Panc1 (cell line): ENCODE measurements around the gene GGTA1. TPM values are rescaled to one million over a fixed set of nuclear protein-coding genes. Genes with fewer than 3 reads are reported as not detected.

Experiments
- ATAC-seq: fragments of 200-7000 bp; cut with Tn5 transposase; 2 replicates; pipeline ENCODE4 v1.9.1; 2020; ENCODE audit warnings: mild to moderate bottlenecking, moderate library complexity
- BruUV-seq: library from RNA; stranded (reverse); fragments of 400-500 nt; replicated peaks from 2 replicates; lab custom pipeline; 2021; lab: Mats Ljungman, UMichigan
- CTCF ChIA-PET: fragments of 300-600 bp; sonication (Branson Sonifier 250); formaldehyde crosslinking; loops from one replicate; lab custom pipeline; 2022; ENCODE audit warnings: antibody characterized with exemption; lab: Charles Lee
- POLR2A ChIA-PET: fragments of 300-600 bp; sonication (Branson Sonifier 250); formaldehyde crosslinking; loops from one replicate; lab custom pipeline; 2022; ENCODE audit warnings: antibody characterized with exemption; lab: Charles Lee
- DNase-seq: peaks from one replicate; pipeline ENCODE4 v3.0.0-alpha.2; 2010; ENCODE audit warnings: low read depth, low spot score
- H3K27ac ChIP-seq: 2 replicates; pipeline ENCODE4 v1.5.1; 2011; ENCODE audit warnings: mild to moderate bottlenecking, low read length, inconsistent platforms
- H3K27me3 ChIP-seq: fragments of 200-500 bp; sonication (Bioruptor generic); 2 replicates; pipeline ENCODE4 v1.6.0; 2014; ENCODE audit warnings: low read length, inconsistent platforms; ENCODE audit not compliant: control insufficient read depth, insufficient read depth
- H3K36me3 ChIP-seq: fragments of 200-500 bp; sonication (Bioruptor generic); 2 replicates; pipeline ENCODE4 v1.5.1; 2014; ENCODE audit warnings: inconsistent platforms, mild to moderate bottlenecking, low read length, moderate library complexity; ENCODE audit not compliant: control insufficient read depth, insufficient read depth
- H3K4me1 ChIP-seq: 2 replicates; pipeline ENCODE4 v1.5.1; 2011; ENCODE audit warnings: inconsistent platforms, mild to moderate bottlenecking, low read length, moderate library complexity; ENCODE audit not compliant: control insufficient read depth, insufficient read depth
- H3K4me3 ChIP-seq, 2 experiments: 2 replicates each; pipeline ENCODE4 v1.5.1; 2011 to 2012; ENCODE audit warnings: low read depth in 2 of 2, low read length in 2 of 2, mild to moderate bottlenecking in 2 of 2, inconsistent platforms in 1 of 2, moderate library complexity in 1 of 2
- H3K9me3 ChIP-seq: fragments of 200-500 bp; sonication (Bioruptor generic); 2 replicates; pipeline ENCODE4 v1.5.1; 2014; ENCODE audit warnings: low read depth, mild to moderate bottlenecking, inconsistent platforms, low read length, moderate library complexity; ENCODE audit not compliant: control insufficient read depth, insufficient read depth
- CTCF ChIP-seq: fragments of 450-650 bp; IDR thresholded peaks from 2 replicates; pipeline ENCODE4 v1.5.1; 2017; ENCODE audit warnings: mild to moderate bottlenecking
- POLR2AphosphoS5 ChIP-seq: IDR thresholded peaks from 2 replicates; pipeline ENCODE4 v1.6.1; 2012; ENCODE audit warnings: mild to moderate bottlenecking, low read depth, low read length, moderate library complexity
- SIN3A ChIP-seq: IDR thresholded peaks from 2 replicates; pipeline ENCODE4 v1.6.1; 2012; ENCODE audit warnings: low read depth, mild to moderate bottlenecking, low read length, moderate library complexity, borderline replicate concordance; ENCODE audit not compliant: insufficient read depth
- TCF7L2 ChIP-seq: IDR thresholded peaks from 2 replicates; pipeline ENCODE4 v1.6.1; 2011; ENCODE audit warnings: mild to moderate bottlenecking, low read depth, low read length, inconsistent platforms
- in situ Hi-C: cut with HindIII; loops from 2 replicates; pipeline ENCODE4 v1.10.0; 2016; ENCODE audit warnings: low sequenced_read_pairs, low pct_unique_long_range_greater_than_20kb
- intact Hi-C: fragments of 100-400 bp; cut with micrococcal nuclease; formaldehyde crosslinking; loops from one replicate; pipeline ENCODE4 v1.10.0; 2022; ENCODE audit not compliant: unreplicated experiment
- total RNA-seq: library from RNA; stranded (reverse); gene quantifications from one replicate; pipeline ENCODE4 v1.2.1, GENCODE V29; 2021; ENCODE audit not compliant: unreplicated experiment
- TF ChIP-seq, protein P1 (sequence below), 2 experiments: IDR thresholded peaks; 2 replicates each; pipeline ENCODE4 v1.6.1; 2011 to 2012; ENCODE audit warnings: low read depth in 2 of 2, control low read depth in 1 of 2, low read length in 1 of 2, mild to moderate bottlenecking in 1 of 2, moderate library complexity in 1 of 2; ENCODE audit not compliant: insufficient read depth in 1 of 2

The GGTA1 gene
- total RNA-seq, 1 experiment from 2014 or later, result not detected

DNA sequence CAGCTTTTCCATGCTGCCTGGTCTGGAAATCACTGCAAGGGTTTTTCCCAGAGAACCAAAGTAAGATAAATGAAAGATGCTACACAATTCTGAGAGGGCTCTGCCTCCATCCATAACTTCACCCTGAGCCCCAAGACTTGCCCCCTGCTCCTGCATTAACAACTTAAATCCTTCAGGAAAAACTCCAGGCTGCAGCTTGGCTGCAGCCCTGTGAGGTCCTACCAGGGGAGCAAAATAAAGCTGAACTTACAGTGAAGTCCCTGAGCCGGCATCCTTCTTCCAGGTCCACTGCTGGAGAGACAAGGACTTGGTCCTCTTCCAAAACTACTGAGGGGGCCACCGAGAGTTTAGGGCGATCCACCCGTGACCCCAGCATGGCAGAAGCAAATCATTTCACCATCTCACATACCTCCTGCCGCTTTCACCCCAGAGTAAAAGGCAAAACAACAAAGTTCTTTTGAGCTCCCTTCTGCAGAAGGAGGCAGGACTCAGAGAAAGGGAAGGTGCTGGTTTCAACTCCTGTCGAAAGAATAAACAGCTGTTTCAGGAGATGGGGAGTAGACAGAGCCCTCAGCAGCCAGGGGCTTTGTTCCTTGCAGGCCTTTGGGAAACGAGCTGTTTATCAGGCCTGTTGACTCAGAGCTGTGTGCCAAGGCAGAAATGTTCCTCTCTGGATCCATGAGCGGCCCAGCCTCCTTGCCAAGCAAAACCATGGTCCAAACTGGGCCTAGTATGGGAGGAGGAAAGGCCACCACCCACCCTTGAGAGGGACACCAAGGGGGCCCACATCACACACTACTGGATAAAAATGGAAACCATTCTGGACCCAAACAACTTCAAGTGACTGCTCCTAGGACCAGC lies 20.6 kb downstream of the GGTA1 start:
- H3K36me3 ChIP-seq, result no peaks in the 10 kb centered on the region
- ATAC-seq, result no peak
- intact Hi-C loops, result no loop called here
- no peak for TF ChIP-seq CTCF
- TF ChIP-seq SIN3A, result no peak
- TF ChIP-seq, protein P1, sequence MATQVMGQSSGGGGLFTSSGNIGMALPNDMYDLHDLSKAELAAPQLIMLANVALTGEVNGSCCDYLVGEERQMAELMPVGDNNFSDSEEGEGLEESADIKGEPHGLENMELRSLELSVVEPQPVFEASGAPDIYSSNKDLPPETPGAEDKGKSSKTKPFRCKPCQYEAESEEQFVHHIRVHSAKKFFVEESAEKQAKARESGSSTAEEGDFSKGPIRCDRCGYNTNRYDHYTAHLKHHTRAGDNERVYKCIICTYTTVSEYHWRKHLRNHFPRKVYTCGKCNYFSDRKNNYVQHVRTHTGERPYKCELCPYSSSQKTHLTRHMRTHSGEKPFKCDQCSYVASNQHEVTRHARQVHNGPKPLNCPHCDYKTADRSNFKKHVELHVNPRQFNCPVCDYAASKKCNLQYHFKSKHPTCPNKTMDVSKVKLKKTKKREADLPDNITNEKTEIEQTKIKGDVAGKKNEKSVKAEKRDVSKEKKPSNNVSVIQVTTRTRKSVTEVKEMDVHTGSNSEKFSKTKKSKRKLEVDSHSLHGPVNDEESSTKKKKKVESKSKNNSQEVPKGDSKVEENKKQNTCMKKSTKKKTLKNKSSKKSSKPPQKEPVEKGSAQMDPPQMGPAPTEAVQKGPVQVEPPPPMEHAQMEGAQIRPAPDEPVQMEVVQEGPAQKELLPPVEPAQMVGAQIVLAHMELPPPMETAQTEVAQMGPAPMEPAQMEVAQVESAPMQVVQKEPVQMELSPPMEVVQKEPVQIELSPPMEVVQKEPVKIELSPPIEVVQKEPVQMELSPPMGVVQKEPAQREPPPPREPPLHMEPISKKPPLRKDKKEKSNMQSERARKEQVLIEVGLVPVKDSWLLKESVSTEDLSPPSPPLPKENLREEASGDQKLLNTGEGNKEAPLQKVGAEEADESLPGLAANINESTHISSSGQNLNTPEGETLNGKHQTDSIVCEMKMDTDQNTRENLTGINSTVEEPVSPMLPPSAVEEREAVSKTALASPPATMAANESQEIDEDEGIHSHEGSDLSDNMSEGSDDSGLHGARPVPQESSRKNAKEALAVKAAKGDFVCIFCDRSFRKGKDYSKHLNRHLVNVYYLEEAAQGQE (IDR thresholded peaks at IDR 0.05; ENCODE audit: insufficient read depth in 1 of 2, low read depth in 2 of 2, low read length in 1 of 2), result no peak
- no peak for TF ChIP-seq TCF7L2
- no peak for TF ChIP-seq POLR2AphosphoS5
- DNase-seq, result no peak
- H3K4me1 ChIP-seq, result no peaks in the 10 kb centered on the region
- BruUV-seq, result no TSS peak
- H3K27ac ChIP-seq, result no peak overlapping the region
- H3K27me3 ChIP-seq, result no peaks in the 10 kb centered on the region
- in situ Hi-C loops, result no loop called here
- no peaks in the 10 kb centered on the region for H3K9me3 ChIP-seq
- no peak overlapping the region for H3K4me3 ChIP-seq
- POLR2A ChIA-PET, result interaction anchor here (0.6 kb wide), 1 partner anchor 242 kb away, joined by 3 read pairs; no protein-coding TSS in a partner anchor
- CTCF ChIA-PET, result no interaction called here

DNA sequence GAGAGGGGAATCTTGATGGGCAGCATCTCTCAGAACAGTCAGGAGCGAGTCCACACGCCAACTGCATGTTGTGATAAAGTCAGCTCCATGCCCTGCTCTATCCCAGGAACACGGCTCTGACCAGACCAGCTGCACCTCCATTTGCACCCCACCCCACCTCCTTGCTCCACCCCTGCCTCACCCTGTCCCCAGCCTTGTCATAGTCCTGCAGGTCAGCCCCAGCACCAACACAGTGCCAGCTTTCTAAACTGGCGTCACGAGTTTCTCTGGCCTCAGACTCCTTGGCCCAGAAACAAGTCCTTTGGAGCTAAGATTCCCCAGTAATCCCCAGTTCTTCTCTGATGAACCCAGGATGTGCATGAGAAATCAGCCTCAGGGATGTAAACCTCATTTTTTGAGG lies 23.5 kb downstream of the GGTA1 start:
- Histone ChIP-seq H3K27me3 (no peaks in the 10 kb centered on the region; the same call in 1 of the 2 replicates), H3K4me1 (no peaks in the 10 kb centered on the region), H3K27ac (no peak overlapping the region), H3K36me3 (no peaks in the 10 kb centered on the region), H3K4me3 (no peak overlapping the region), H3K9me3 (no peaks in the 10 kb centered on the region)
- BruUV-seq, result no TSS peak
- DNase-seq, result no peak
- ChIA-PET CTCF (no interaction called here), POLR2A (no interaction called here)
- in situ Hi-C loops, result no loop called here
- intact Hi-C loops, result no loop called here
- no peak for ATAC-seq
- TF ChIP-seq SIN3A (no peak), POLR2AphosphoS5 (no peak), TCF7L2 (no peak), CTCF (no peak)
- TF ChIP-seq, protein P1 (IDR thresholded peaks at IDR 0.05; ENCODE audit: insufficient read depth in 1 of 2, low read depth in 2 of 2, low read length in 1 of 2), result no peak
